Measurements from ENCODE around the gene PCDHGB6.
"Not testable (repeated sequence)": the region's sequence is repeated elsewhere in the genome, so short reads cannot be mapped to it uniquely, and the experiment has no call there.

The PCDHGB6 gene

DNA sequence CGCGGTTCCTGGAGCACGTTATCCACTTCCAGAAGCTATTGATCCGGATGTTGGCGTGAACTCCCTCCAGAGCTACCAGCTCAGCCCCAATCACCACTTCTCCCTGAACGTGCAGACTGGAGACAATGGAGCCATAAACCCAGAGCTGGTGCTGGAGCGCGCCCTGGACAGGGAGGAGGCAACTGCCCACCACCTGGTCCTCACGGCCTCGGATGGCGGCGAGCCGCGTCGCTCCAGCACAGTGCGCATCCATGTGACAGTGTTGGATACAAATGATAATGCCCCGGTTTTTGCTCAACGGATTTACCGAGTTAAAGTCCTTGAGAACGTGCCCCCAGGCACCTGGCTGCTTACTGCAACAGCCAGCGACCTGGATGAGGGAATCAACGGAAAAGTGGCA is 4.4 kb upstream of the PCDHGB6 start:
- no peak overlapping the region for H3K4me3 ChIP-seq (ENCODE audit: low read depth, low read length)
- no peak for DNase-seq (ENCODE audit: low read depth)
- TF ChIP-seq, protein P1, sequence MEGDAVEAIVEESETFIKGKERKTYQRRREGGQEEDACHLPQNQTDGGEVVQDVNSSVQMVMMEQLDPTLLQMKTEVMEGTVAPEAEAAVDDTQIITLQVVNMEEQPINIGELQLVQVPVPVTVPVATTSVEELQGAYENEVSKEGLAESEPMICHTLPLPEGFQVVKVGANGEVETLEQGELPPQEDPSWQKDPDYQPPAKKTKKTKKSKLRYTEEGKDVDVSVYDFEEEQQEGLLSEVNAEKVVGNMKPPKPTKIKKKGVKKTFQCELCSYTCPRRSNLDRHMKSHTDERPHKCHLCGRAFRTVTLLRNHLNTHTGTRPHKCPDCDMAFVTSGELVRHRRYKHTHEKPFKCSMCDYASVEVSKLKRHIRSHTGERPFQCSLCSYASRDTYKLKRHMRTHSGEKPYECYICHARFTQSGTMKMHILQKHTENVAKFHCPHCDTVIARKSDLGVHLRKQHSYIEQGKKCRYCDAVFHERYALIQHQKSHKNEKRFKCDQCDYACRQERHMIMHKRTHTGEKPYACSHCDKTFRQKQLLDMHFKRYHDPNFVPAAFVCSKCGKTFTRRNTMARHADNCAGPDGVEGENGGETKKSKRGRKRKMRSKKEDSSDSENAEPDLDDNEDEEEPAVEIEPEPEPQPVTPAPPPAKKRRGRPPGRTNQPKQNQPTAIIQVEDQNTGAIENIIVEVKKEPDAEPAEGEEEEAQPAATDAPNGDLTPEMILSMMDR (IDR thresholded peaks at IDR 0.05; ENCODE audit: control insufficient read depth, extremely low read depth, insufficient read depth), result no peak

- no peak overlapping the region for H3K4me3 ChIP-seq (ENCODE audit: low read depth, low read length)
- TF ChIP-seq, protein P1 (IDR thresholded peaks at IDR 0.05; ENCODE audit: control insufficient read depth, extremely low read depth, insufficient read depth), result no peak
- no peak for DNase-seq (ENCODE audit: low read depth)
Observed at GRCh38 chr5:141409598-141410306, 1.9 kb downstream of the PCDHGB6 start.

- H3K4me3 ChIP-seq (ENCODE audit: low read depth, low read length), result no peak overlapping the region
- DNase-seq (ENCODE audit: low read depth), result no peak
- TF ChIP-seq, protein P1 (IDR thresholded peaks at IDR 0.05; ENCODE audit: control insufficient read depth, extremely low read depth, insufficient read depth), result no peak
Observed at GRCh38 chr5:141411575-141411974, 3.8 kb downstream of the PCDHGB6 start.

DNA sequence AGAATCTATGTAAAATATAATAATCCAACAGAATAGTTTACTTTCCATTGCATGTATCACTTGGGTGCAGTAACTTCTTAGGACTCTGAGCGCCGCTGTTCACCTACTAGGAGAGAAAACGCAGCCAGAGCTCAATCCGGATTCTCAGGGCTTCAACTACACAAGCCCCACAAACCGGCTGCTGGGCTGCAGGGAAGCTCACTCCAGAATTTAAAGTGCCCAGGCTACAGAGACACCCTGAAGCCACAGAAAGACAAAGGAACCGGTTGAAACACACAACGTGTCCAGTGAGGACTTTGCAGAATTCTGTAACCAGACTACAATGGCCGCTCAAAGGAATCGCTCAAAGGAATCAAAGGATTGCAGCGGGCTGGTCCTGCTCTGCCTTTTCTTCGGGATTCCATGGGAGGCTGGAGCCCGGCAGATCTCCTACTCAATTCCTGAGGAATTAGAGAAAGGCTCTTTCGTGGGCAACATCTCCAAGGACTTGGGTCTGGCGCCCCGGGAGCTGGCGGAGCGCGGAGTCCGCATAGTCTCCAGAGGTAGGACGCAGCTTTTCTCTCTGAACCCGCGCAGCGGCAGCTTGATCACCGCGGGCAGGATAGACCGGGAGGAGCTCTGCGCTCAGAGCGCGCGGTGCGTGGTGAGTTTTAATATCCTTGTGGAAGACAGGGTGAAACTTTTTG is 5.2 kb downstream of the PCDHGB6 start, which contains the start of gene PCDHGA10:
TSS of gene PCDHGA10 (plus strand) at position 134 of the 686 bp plus-strand sequence. CDS start at position 323, 189 bp downstream.
- TF ChIP-seq, protein P1 (IDR thresholded peaks at IDR 0.05; ENCODE audit: control insufficient read depth, extremely low read depth, insufficient read depth), result peak; percentile 69
- peak; percentile 30 for DNase-seq (ENCODE audit: low read depth)

GRCh38 chr5:141413540-141414069 is 5.8 kb downstream of the PCDHGB6 start:
- TF ChIP-seq, protein P1 (IDR thresholded peaks at IDR 0.05; ENCODE audit: control insufficient read depth, extremely low read depth, insufficient read depth), result no peak
- no peak for DNase-seq (ENCODE audit: low read depth)
- H3K4me3 ChIP-seq (ENCODE audit: low read depth, low read length), result peak overlapping the region; percentile 67

More for the DNA sequence above, 5.2 kb downstream of the PCDHGB6 start, which contains the start of gene PCDHGA10:
- H3K4me3 ChIP-seq (ENCODE audit: low read depth, low read length), result peak within 1 kb of the TSS; percentile 67

DNA sequence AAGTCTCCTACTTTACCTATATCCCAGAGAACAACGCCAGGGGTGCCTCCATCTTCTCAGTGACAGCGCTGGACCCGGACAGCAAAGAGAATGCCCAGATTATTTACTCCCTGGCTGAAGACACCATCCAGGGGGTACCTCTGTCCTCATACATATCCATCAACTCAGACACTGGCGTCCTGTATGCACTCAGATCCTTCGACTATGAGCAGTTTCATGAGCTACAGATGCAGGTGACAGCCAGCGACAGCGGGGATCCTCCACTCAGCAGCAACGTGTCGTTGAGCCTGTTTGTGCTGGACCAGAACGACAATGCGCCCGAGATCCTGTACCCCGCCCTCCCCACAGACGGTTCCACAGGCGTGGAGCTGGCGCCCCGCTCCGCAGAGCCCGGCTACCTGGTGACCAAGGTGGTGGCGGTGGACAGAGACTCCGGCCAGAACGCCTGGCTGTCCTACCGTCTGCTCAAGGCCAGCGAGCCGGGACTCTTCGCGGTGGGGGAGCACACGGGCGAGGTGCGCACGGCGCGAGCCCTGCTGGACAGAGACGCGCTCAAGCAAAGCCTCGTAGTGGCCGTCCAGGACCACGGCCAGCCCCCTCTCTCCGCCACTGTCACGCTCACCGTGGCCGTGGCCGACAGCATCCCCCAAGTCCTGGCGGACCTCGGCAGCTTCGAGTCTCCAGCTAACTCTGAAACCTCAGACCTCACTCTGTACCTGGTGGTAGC is 6.9 kb downstream of the PCDHGB6 start:
- not testable (repeated sequence) for DNase-seq (ENCODE audit: low read depth); H3K4me3 ChIP-seq (ENCODE audit: low read depth, low read length)

- not testable (repeated sequence) for DNase-seq (ENCODE audit: low read depth); H3K4me3 ChIP-seq (ENCODE audit: low read depth, low read length)
Observed at GRCh38 chr5:141415275-141415618, 7.4 kb downstream of the PCDHGB6 start.
